Liver (tissue), 9 donors: ENCODE data around the gene ERMARD. TPM values are rescaled to one million over a fixed set of nuclear protein-coding genes. Genes with fewer than 3 reads are reported as not detected.

Source experiments
- DNase-seq: peaks from one replicate; pipeline ENCODE4 v3.0.0-alpha.2; 2017; ENCODE audit warnings: low spot score
- H3K27ac ChIP-seq, 2 donors: one replicate each; pipeline ENCODE4 v1.7.0; 2013; ENCODE audit warnings: inconsistent platforms in 2 of 2, low read length in 2 of 2, control low read depth in 1 of 2, low read depth in 1 of 2, mild to moderate bottlenecking in 1 of 2
- H3K27me3 ChIP-seq, 4 donors: one replicate each; pipeline versions ENCODE4 v1.6.1 to v1.7.0; 2013; ENCODE audit warnings: low read length in 3 of 4, inconsistent platforms in 1 of 4, mild to moderate bottlenecking in 1 of 4, moderate library complexity in 1 of 4; ENCODE audit not compliant: control insufficient read depth in 4 of 4, insufficient read depth in 4 of 4
- H3K36me3 ChIP-seq, 4 donors: one replicate each; pipeline versions ENCODE4 v1.6.1 to v1.7.0; 2013; ENCODE audit warnings: low read length in 3 of 4, mild to moderate bottlenecking in 3 of 4, low read depth in 1 of 4, moderate library complexity in 1 of 4; ENCODE audit not compliant: control insufficient read depth in 4 of 4, insufficient read depth in 3 of 4
- H3K4me1 ChIP-seq, 4 donors: one replicate each; pipeline versions ENCODE4 v1.6.1 to v1.7.0; 2013; ENCODE audit warnings: low read length in 3 of 4, mild to moderate bottlenecking in 3 of 4, moderate library complexity in 1 of 4; ENCODE audit not compliant: control insufficient read depth in 4 of 4, insufficient read depth in 4 of 4
- H3K4me3 ChIP-seq, 3 donors: one replicate each; pipeline versions ENCODE4 v1.6.1 to v1.7.0; 2013; ENCODE audit warnings: low read length in 3 of 3, control low read depth in 1 of 3, low read depth in 1 of 3, mild to moderate bottlenecking in 1 of 3
- H3K9ac ChIP-seq, 2 donors: one replicate each; pipeline ENCODE4 v1.7.0; 2013; ENCODE audit warnings: low read length in 2 of 2, mild to moderate bottlenecking in 2 of 2, moderate library complexity in 2 of 2, control low read depth in 1 of 2, low read depth in 1 of 2
- H3K9me3 ChIP-seq, 4 donors: one replicate each; pipeline versions ENCODE4 v1.6.1 to v1.7.0; 2013; ENCODE audit warnings: low read length in 3 of 4; ENCODE audit not compliant: control insufficient read depth in 4 of 4
- ATF3 ChIP-seq: IDR thresholded peaks from 2 replicates; pipeline ENCODE4 v1.6.1; 2016; ENCODE audit warnings: antibody characterized with exemption
- CTCF ChIP-seq: fragments of 150-350 bp; IDR thresholded peaks from 2 replicates; pipeline ENCODE4 v1.5.1; 2017; ENCODE audit warnings: improper control_type of control experiment, low read depth, low read length; ENCODE audit not compliant: missing input control
- EGR1 ChIP-seq, 2 donors: IDR thresholded peaks; 2 replicates each; pipeline ENCODE4 v1.6.1; 2016 to 2018; ENCODE audit warnings: antibody characterized with exemption in 2 of 2, low read depth in 2 of 2
- FOXA1 ChIP-seq: IDR thresholded peaks from 2 replicates; pipeline ENCODE4 v1.6.1; 2016; ENCODE audit warnings: antibody characterized with exemption
- FOXA2 ChIP-seq: IDR thresholded peaks from 2 replicates; pipeline ENCODE4 v1.6.1; 2016; ENCODE audit warnings: antibody characterized with exemption
- GABPA ChIP-seq, 2 donors: IDR thresholded peaks in 1 of 2; conservative IDR thresholded peaks in 1 of 2; 2 replicates each; pipeline ENCODE4 v1.6.1; 2016; ENCODE audit warnings: antibody characterized with exemption in 2 of 2, mild to moderate bottlenecking in 1 of 2, moderate library complexity in 1 of 2
- HNF4A ChIP-seq, 2 donors: conservative IDR thresholded peaks; 2 replicates each; pipeline ENCODE4 v1.6.1; 2016; ENCODE audit warnings: antibody characterized with exemption in 2 of 2, mild to moderate bottlenecking in 2 of 2
- HNF4G ChIP-seq: IDR thresholded peaks from 2 replicates; pipeline ENCODE4 v1.6.1; 2016; ENCODE audit warnings: antibody characterized with exemption
- JUND ChIP-seq, 2 donors: IDR thresholded peaks; 2 replicates each; pipeline ENCODE4 v1.6.1; 2016; ENCODE audit warnings: antibody characterized with exemption in 2 of 2
- MAX ChIP-seq: IDR thresholded peaks from 2 replicates; pipeline ENCODE4 v1.6.1; 2016; ENCODE audit warnings: antibody characterized with exemption
- NR2F2 ChIP-seq: IDR thresholded peaks from 2 replicates; pipeline ENCODE4 v1.6.1; 2016; ENCODE audit warnings: antibody characterized with exemption
- RAD21 ChIP-seq, 2 donors: IDR thresholded peaks; 2 replicates each; pipeline ENCODE4 v1.6.1; 2016; ENCODE audit warnings: antibody characterized with exemption in 2 of 2, mild to moderate bottlenecking in 2 of 2
- REST ChIP-seq: IDR thresholded peaks from 2 replicates; pipeline ENCODE4 v1.6.1; 2016; ENCODE audit warnings: antibody characterized with exemption, mild to moderate bottlenecking
- RXRA ChIP-seq, 2 donors: IDR thresholded peaks; 2 replicates each; pipeline ENCODE4 v1.6.1; 2017 to 2018; ENCODE audit warnings: antibody characterized with exemption in 2 of 2, mild to moderate bottlenecking in 1 of 2
- SP1 ChIP-seq: IDR thresholded peaks from 2 replicates; pipeline ENCODE4 v1.6.1; 2018; ENCODE audit warnings: antibody characterized with exemption, mild to moderate bottlenecking
- TAF1 ChIP-seq: conservative IDR thresholded peaks from 2 replicates; pipeline ENCODE4 v1.6.1; 2016; ENCODE audit warnings: antibody characterized with exemption, mild to moderate bottlenecking
- YY1 ChIP-seq: IDR thresholded peaks from 2 replicates; pipeline ENCODE4 v1.6.1; 2016; ENCODE audit warnings: antibody characterized with exemption, mild to moderate bottlenecking
- ZBTB33 ChIP-seq: IDR thresholded peaks from 2 replicates; pipeline ENCODE4 v1.6.1; 2016; ENCODE audit warnings: antibody characterized with exemption
- WGBS: extraction: QIAGEN DNeasy Blood & Tissue Kit; methylation state at CpG from one replicate; pipeline ENCODE4 v1.1.7; 2013; 5-methylcytosine and 5-hydroxymethylcytosine counted together
- polyA plus RNA-seq, 2 donors: library from polyadenylated mRNA; stranded (reverse) in 1 of 2; unstranded in 1 of 2; fragments of 200-250 nt in 1 of 2; fragments of >200 nt in 1 of 2; fragmentation: Nextera tagmentation in 1 of 2; extraction: Ambion mirVana in 1 of 2; gene quantifications; one replicate each; pipeline versions ENCODE4 v1.2.1 to v1.2.3, GENCODE V29; 2013 to 2015
- total RNA-seq, 2 donors: library from RNA; depleted of rRNA; stranded (reverse); fragments of >200 nt; gene quantifications; one replicate each; pipeline ENCODE4 v1.2.3, GENCODE V29; 2014
- donor health status: healthy.
- donor health status: healthy.
- donor health status: healthy.
- donor health status: healthy.
- donor health status: healthy.

The ERMARD gene
- total and polyA plus RNA-seq, 4 donors = 10.1 to 20.7 (median 14.0) TPM

GRCh38 chr6:169808608-169808967 is 57.2 kb downstream of the ERMARD start:
- H3K4me3 ChIP-seq = no peak overlapping the region
- no peaks in the 10 kb centered on the region for H3K36me3 ChIP-seq
- WGBS = 87% methylated on average over 3 of the region's 3 CpGs
- TF ChIP-seq FOXA1 (no peak), GABPA (IDR thresholded peaks at IDR 0.05 in 1 of 2, conservative IDR thresholded peaks at IDR 0.05 in 1 of 2) (no peak), YY1 (no peak), HNF4A (conservative IDR thresholded peaks at IDR 0.05) (no peak), REST (no peak), RAD21 (IDR thresholded peaks at IDR 0.05) (no peak), ATF3 (no peak), JUND (IDR thresholded peaks at IDR 0.05) (no peak), EGR1 (IDR thresholded peaks at IDR 0.05; ENCODE audit: low read depth in 2 of 2) (no peak), ZBTB33 (no peak), FOXA2 (no peak), HNF4G (no peak), SP1 (no peak), RXRA (IDR thresholded peaks at IDR 0.05) (no peak), CTCF (no peak), NR2F2 (no peak), MAX (no peak), TAF1 (no peak)
- H3K27ac ChIP-seq = no peak overlapping the region
- no peaks in the 10 kb centered on the region for H3K27me3 ChIP-seq
- H3K9me3 ChIP-seq = no peaks in the 10 kb centered on the region
- DNase-seq = no peak
- no peaks in the 10 kb centered on the region for H3K4me1 ChIP-seq
- no peak overlapping the region for H3K9ac ChIP-seq

- Histone ChIP-seq H3K4me3 (no peak overlapping the region), H3K9ac (no peak overlapping the region), H3K36me3 (peaks cover 0 to 1% (median 0%) of the 10 kb centered on the region in 4 donors), H3K27me3 (no peaks in the 10 kb centered on the region), H3K27ac (no peak overlapping the region), H3K9me3 (no peaks in the 10 kb centered on the region), H3K4me1 (no peaks in the 10 kb centered on the region)
- no peak for DNase-seq
- WGBS = 93% methylated on average over 4 of the region's 4 CpGs
- TF ChIP-seq RXRA (IDR thresholded peaks at IDR 0.05) = no peak
- TF ChIP-seq FOXA1 = no peak
- TF ChIP-seq ATF3 = no peak
- TF ChIP-seq NR2F2 = no peak
- no peak for TF ChIP-seq RAD21 (IDR thresholded peaks at IDR 0.05)
- TF ChIP-seq MAX = no peak
- no peak for TF ChIP-seq JUND (IDR thresholded peaks at IDR 0.05)
- TF ChIP-seq ZBTB33 = no peak
- TF ChIP-seq HNF4G = no peak
- TF ChIP-seq TAF1 = no peak
- TF ChIP-seq YY1 = no peak
- no peak for TF ChIP-seq HNF4A (conservative IDR thresholded peaks at IDR 0.05)
- TF ChIP-seq SP1 = no peak
- TF ChIP-seq FOXA2 = no peak
- no peak for TF ChIP-seq EGR1 (IDR thresholded peaks at IDR 0.05; ENCODE audit: low read depth in 2 of 2)
- no peak for TF ChIP-seq CTCF
These were observed 58.0 kb downstream of the ERMARD start for GRCh38 chr6:169809386-169809785.
